Endometrial microvascular endothelial cells (primary cell): ENCODE data around the gene MACROD2. TPM values are rescaled to one million over a fixed set of nuclear protein-coding genes. Genes with fewer than 3 reads are reported as not detected.

Experiments used
- in situ Hi-C: cut with HindIII; loops from 2 replicates; pipeline ENCODE4 v1.10.0; 2017; ENCODE audit warnings: low sequenced_read_pairs, low pct_unique_long_range_greater_than_20kb; ENCODE audit errors: inconsistent ontology term
- total RNA-seq: library from RNA; depleted of rRNA; stranded (reverse); fragments of >200 nt; gene quantifications from one replicate; pipeline ENCODE4 v1.2.3, GENCODE V29; 2015; ENCODE audit errors: inconsistent ontology term

MACROD2 gene
- total RNA-seq, 1 donor from 2014 or later, result not detected

GRCh38 chr20:15811951-15812350, 1816.6 kb downstream of the MACROD2 start:
- in situ Hi-C loops, result no loop called here

- in situ Hi-C loops, result no loop called here
These were observed 1817.4 kb downstream of the MACROD2 start for GRCh38 chr20:15812696-15813095.

- in situ Hi-C loops, result no loop called here
These were observed 1819.0 kb downstream of the MACROD2 start for GRCh38 chr20:15814360-15814759.

- in situ Hi-C loops, result no loop called here
These were observed 1819.6 kb downstream of the MACROD2 start for GRCh38 chr20:15814911-15815310.

- in situ Hi-C loops, result no loop called here
These were observed 1822.0 kb downstream of the MACROD2 start for GRCh38 chr20:15817351-15817750.

- in situ Hi-C loops, result no loop called here
These were observed 1823.3 kb downstream of the MACROD2 start for GRCh38 chr20:15818651-15819071.

- in situ Hi-C loops, result no loop called here
These were observed 1828.4 kb downstream of the MACROD2 start for GRCh38 chr20:15823718-15824117.

GRCh38 chr20:15827628-15828027, 1832.3 kb downstream of the MACROD2 start:
- in situ Hi-C loops, result no loop called here

GRCh38 chr20:15831201-15831600, 1835.9 kb downstream of the MACROD2 start:
- in situ Hi-C loops, result no loop called here

- in situ Hi-C loops, result no loop called here
These were observed 1837.2 kb downstream of the MACROD2 start for GRCh38 chr20:15832512-15832911.

GRCh38 chr20:15834857-15835256, 1839.5 kb downstream of the MACROD2 start:
- in situ Hi-C loops, result no loop called here

- in situ Hi-C loops, result no loop called here
These were observed 1840.5 kb downstream of the MACROD2 start for GRCh38 chr20:15835811-15836210.

GRCh38 chr20:15836634-15837033, 1841.3 kb downstream of the MACROD2 start:
- in situ Hi-C loops, result no loop called here

- in situ Hi-C loops, result no loop called here
These were observed 1842.2 kb downstream of the MACROD2 start for GRCh38 chr20:15837563-15837962.

- in situ Hi-C loops, result no loop called here
These were observed 1843.2 kb downstream of the MACROD2 start for GRCh38 chr20:15838466-15838865.

- in situ Hi-C loops, result no loop called here
These were observed 1845.5 kb downstream of the MACROD2 start for GRCh38 chr20:15840636-15841301.

- in situ Hi-C loops, result no loop called here
These were observed 1847.6 kb downstream of the MACROD2 start for GRCh38 chr20:15842872-15843271.

GRCh38 chr20:15843777-15844176, 1848.5 kb downstream of the MACROD2 start:
- in situ Hi-C loops, result no loop called here

GRCh38 chr20:15847196-15847784, 1852.0 kb downstream of the MACROD2 start:
- in situ Hi-C loops, result no loop called here

GRCh38 chr20:15848126-15848525, 1852.8 kb downstream of the MACROD2 start:
- in situ Hi-C loops, result no loop called here
